ENCODE data around the gene MYO10. TPM values are rescaled to one million over a fixed set of nuclear protein-coding genes. Genes with fewer than 3 reads are reported as not detected.
"Not testable (repeated sequence)": the region's sequence is repeated elsewhere in the genome, so short reads cannot be mapped to it uniquely, and the experiment has no call there.

Gene MYO10
- total RNA-seq, 2 experiments from 2014 or later, result 0.30 TPM; not detected in 1

- no peak overlapping the region for H3K4me3 Mint-ChIP-seq
- H3K9me3 Mint-ChIP-seq, result no peaks in the 10 kb centered on the region
- DNase-seq, result no peak
- no peaks in the 10 kb centered on the region for H3K36me3 Mint-ChIP-seq
- no peak overlapping the region for H3K27ac Mint-ChIP-seq
- peaks cover 10% of the 10 kb centered on the region for H3K4me1 Mint-ChIP-seq
- H3K27me3 Mint-ChIP-seq, result no peaks in the 10 kb centered on the region
These were observed 269.8 kb downstream of the MYO10 start for GRCh38 chr5:16666130-16666882.

GRCh38 chr5:16665601-16666000 lies 270.5 kb downstream of the MYO10 start:
- Mint-ChIP-seq H3K4me1 (peaks cover 10% of the 10 kb centered on the region), H3K9me3 (no peaks in the 10 kb centered on the region), H3K27ac (no peak overlapping the region), H3K4me3 (no peak overlapping the region), H3K36me3 (no peaks in the 10 kb centered on the region), H3K27me3 (no peaks in the 10 kb centered on the region)
- no peak for DNase-seq

GRCh38 chr5:16664368-16664767 lies 271.7 kb downstream of the MYO10 start:
- Mint-ChIP-seq H3K4me3 (no peak overlapping the region), H3K36me3 (no peaks in the 10 kb centered on the region), H3K27me3 (no peaks in the 10 kb centered on the region), H3K4me1 (peaks cover 10% of the 10 kb centered on the region), H3K27ac (no peak overlapping the region), H3K9me3 (no peaks in the 10 kb centered on the region)
- DNase-seq, result no peak

- H3K27ac Mint-ChIP-seq, result no peak overlapping the region
- H3K27me3 Mint-ChIP-seq, result no peaks in the 10 kb centered on the region
- DNase-seq, result no peak
- no peak overlapping the region for H3K4me3 Mint-ChIP-seq
- H3K9me3 Mint-ChIP-seq, result no peaks in the 10 kb centered on the region
- H3K4me1 Mint-ChIP-seq, result peaks cover 10% of the 10 kb centered on the region
- H3K36me3 Mint-ChIP-seq, result no peaks in the 10 kb centered on the region
These were observed 272.2 kb downstream of the MYO10 start for GRCh38 chr5:16663840-16664239.

GRCh38 chr5:16661713-16662112 lies 274.4 kb downstream of the MYO10 start:
- Mint-ChIP-seq H3K4me3 (no peak overlapping the region), H3K36me3 (no peaks in the 10 kb centered on the region), H3K4me1 (peaks cover 11% of the 10 kb centered on the region), H3K27me3 (no peaks in the 10 kb centered on the region), H3K9me3 (no peaks in the 10 kb centered on the region), H3K27ac (no peak overlapping the region)
- no peak for DNase-seq

- H3K4me3 Mint-ChIP-seq, result no peak overlapping the region
- H3K36me3 Mint-ChIP-seq, result no peaks in the 10 kb centered on the region
- DNase-seq, result no peak
- peaks cover 17% of the 10 kb centered on the region for H3K4me1 Mint-ChIP-seq
- H3K9me3 Mint-ChIP-seq, result no peaks in the 10 kb centered on the region
- no peak overlapping the region for H3K27ac Mint-ChIP-seq
- H3K27me3 Mint-ChIP-seq, result no peaks in the 10 kb centered on the region
These were observed 275.1 kb downstream of the MYO10 start for GRCh38 chr5:16660982-16661381.

DNA sequence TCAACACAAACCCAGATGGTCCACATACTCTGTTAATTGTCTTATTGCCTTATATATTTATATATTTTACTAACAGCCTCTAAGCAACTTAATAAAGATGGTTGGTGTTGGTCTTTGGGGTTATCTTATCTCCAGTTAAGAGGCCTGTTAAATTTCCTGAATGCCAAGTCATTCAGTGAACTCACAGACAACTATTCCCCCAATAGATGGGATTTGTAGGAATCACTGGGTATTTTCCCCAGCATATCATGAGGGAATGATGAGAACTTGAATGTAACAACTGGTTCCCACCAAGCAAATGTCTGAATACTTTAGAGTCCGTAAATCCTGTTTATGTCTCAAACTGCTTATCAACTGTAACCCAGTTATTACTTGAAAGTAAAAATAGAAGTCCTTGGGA lies 276.6 kb downstream of the MYO10 start:
- H3K4me3 Mint-ChIP-seq, result no peak overlapping the region
- H3K27ac Mint-ChIP-seq, result no peak overlapping the region
- no peak for DNase-seq
- peaks cover 21% of the 10 kb centered on the region for H3K4me1 Mint-ChIP-seq
- no peaks in the 10 kb centered on the region for H3K9me3 Mint-ChIP-seq
- no peaks in the 10 kb centered on the region for H3K36me3 Mint-ChIP-seq
- H3K27me3 Mint-ChIP-seq, result no peaks in the 10 kb centered on the region

GRCh38 chr5:16656561-16657191 lies 279.4 kb downstream of the MYO10 start:
- H3K4me1 Mint-ChIP-seq, result peaks cover 15% of the 10 kb centered on the region
- no peaks in the 10 kb centered on the region for H3K9me3 Mint-ChIP-seq
- no peak overlapping the region for H3K4me3 Mint-ChIP-seq
- no peaks in the 10 kb centered on the region for H3K36me3 Mint-ChIP-seq
- no peaks in the 10 kb centered on the region for H3K27me3 Mint-ChIP-seq
- DNase-seq, result no peak
- peak overlapping the region; percentile 34 for H3K27ac Mint-ChIP-seq

GRCh38 chr5:16654647-16655334 lies 281.3 kb downstream of the MYO10 start:
- H3K36me3 Mint-ChIP-seq, result no peaks in the 10 kb centered on the region
- H3K27me3 Mint-ChIP-seq, result no peaks in the 10 kb centered on the region
- no peak overlapping the region for H3K27ac Mint-ChIP-seq
- DNase-seq, result no peak
- no peak overlapping the region for H3K4me3 Mint-ChIP-seq
- H3K4me1 Mint-ChIP-seq, result peaks cover 15% of the 10 kb centered on the region
- no peaks in the 10 kb centered on the region for H3K9me3 Mint-ChIP-seq

- not testable (repeated sequence) for DNase-seq, H3K36me3 Mint-ChIP-seq, H3K27me3 Mint-ChIP-seq, H3K27ac Mint-ChIP-seq, H3K4me3 Mint-ChIP-seq, H3K4me1 Mint-ChIP-seq
- H3K9me3 Mint-ChIP-seq, result peaks cover 13% of the 10 kb centered on the region
These were observed 287.3 kb downstream of the MYO10 start for GRCh38 chr5:16648739-16649138.

GRCh38 chr5:16644301-16644889 lies 291.7 kb downstream of the MYO10 start:
- peaks cover 10% of the 10 kb centered on the region for H3K4me1 Mint-ChIP-seq
- DNase-seq, result no peak
- peaks cover 7% of the 10 kb centered on the region for H3K36me3 Mint-ChIP-seq
- H3K27ac Mint-ChIP-seq, result peak overlapping the region; percentile 75
- H3K27me3 Mint-ChIP-seq, result no peaks in the 10 kb centered on the region
- peak overlapping the region; percentile 4 for H3K4me3 Mint-ChIP-seq
- H3K9me3 Mint-ChIP-seq, result peaks cover 13% of the 10 kb centered on the region

DNA sequence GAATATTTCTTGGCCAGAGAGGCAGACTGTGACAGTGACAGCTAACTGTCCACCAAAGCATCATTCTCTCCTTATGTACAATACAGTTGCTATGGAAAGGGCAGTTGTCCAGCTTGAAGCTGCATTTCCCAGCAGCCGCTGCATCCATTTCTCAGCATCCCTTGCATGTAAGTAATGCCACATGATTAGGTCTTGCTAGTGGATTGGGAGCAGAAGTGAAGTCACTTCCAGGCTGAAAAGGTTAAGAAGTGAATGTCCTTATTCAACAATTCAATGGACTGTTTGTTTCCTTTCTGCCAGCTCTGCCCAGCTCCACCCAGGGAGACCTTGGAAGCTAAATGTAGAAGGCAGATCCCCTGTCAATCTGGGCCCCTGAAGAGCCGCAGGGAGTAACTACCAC lies 293.2 kb downstream of the MYO10 start:
- Mint-ChIP-seq H3K4me3 (no peak overlapping the region), H3K27ac (no peak overlapping the region), H3K9me3 (peaks cover 12% of the 10 kb centered on the region), H3K27me3 (no peaks in the 10 kb centered on the region), H3K4me1 (peaks cover 10% of the 10 kb centered on the region), H3K36me3 (peaks cover 4% of the 10 kb centered on the region)
- DNase-seq, result no peak

- peaks cover 6% of the 10 kb centered on the region for H3K36me3 Mint-ChIP-seq
- H3K4me3 Mint-ChIP-seq, result no peak overlapping the region
- H3K9me3 Mint-ChIP-seq, result peaks cover 1% of the 10 kb centered on the region
- no peak overlapping the region for H3K27ac Mint-ChIP-seq
- H3K4me1 Mint-ChIP-seq, result peaks cover 4% of the 10 kb centered on the region
- H3K27me3 Mint-ChIP-seq, result no peaks in the 10 kb centered on the region
- DNase-seq, result no peak
These were observed 296.9 kb downstream of the MYO10 start for GRCh38 chr5:16639206-16639605.

GRCh38 chr5:16628376-16628775 lies 307.7 kb downstream of the MYO10 start:
- Mint-ChIP-seq H3K27me3 (no peaks in the 10 kb centered on the region), H3K27ac (no peak overlapping the region), H3K9me3 (no peaks in the 10 kb centered on the region), H3K4me1 (peaks cover 52% of the 10 kb centered on the region), H3K36me3 (peaks cover 6% of the 10 kb centered on the region), H3K4me3 (no peak overlapping the region)
- DNase-seq, result no peak

- peaks cover 49% of the 10 kb centered on the region for H3K4me1 Mint-ChIP-seq
- peak overlapping the region; percentile 54 for H3K4me3 Mint-ChIP-seq
- peak overlapping the region; percentile 97 for H3K27ac Mint-ChIP-seq
- H3K9me3 Mint-ChIP-seq, result no peaks in the 10 kb centered on the region
- peak; percentile 47 for DNase-seq
- peaks cover 6% of the 10 kb centered on the region for H3K36me3 Mint-ChIP-seq
- no peaks in the 10 kb centered on the region for H3K27me3 Mint-ChIP-seq
These were observed 309.3 kb downstream of the MYO10 start for GRCh38 chr5:16626696-16627264.

All from activated naive CD8-positive, alpha-beta T cell treated with anti-CD3 and anti-CD28 coated beads for 36 hours (primary cell).